ENCODE measurements around the gene CRYBB1.
A peak's percentile ranks its signal among the peaks of the same experiment; 100 is the strongest.

CRYBB1 gene

DNA sequence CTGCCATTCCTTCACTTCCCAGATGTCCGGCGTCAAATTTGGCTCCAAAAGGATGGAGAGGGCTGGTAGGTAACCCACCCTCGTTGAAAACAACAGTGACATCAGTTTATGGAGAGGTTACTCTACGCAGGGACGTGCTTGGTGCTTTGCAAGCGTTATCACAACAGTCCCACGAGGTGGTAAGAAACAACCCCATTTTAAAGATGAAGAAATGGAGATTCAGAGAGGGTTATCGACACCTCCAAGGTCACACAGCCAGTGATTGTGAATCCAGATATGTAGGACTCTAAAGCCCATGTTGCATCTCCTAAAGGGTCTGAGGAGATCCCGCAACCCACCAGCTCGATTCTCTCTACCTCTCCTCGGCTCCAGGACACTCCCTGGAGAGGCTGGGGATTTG is 40.3 kb upstream of the CRYBB1 start:
- H2AFZ ChIP-seq (ENCODE audit: insufficient read depth, low read length, poor library complexity), result no peak overlapping the region
- H3K79me1 ChIP-seq (ENCODE audit: low read length), result no peaks in the 10 kb centered on the region
- no peak overlapping the region for H3K4me3 ChIP-seq (ENCODE audit: low read depth, low read length)
- DNase-seq, result no peak
- H3K23ac ChIP-seq (ENCODE audit: low read length), result no peak overlapping the region
- H3K14ac ChIP-seq (ENCODE audit: low read length), result no peak overlapping the region
- no peak overlapping the region for H3K27ac ChIP-seq (ENCODE audit: low read depth, low read length)
- no peak overlapping the region for H4K8ac ChIP-seq (ENCODE audit: low read depth, low read length)
- H2AK5ac ChIP-seq (ENCODE audit: low read length), result no peak overlapping the region
- H4K91ac ChIP-seq (ENCODE audit: low read depth, low read length), result no peak overlapping the region
- H3K4me2 ChIP-seq (ENCODE audit: low read length), result peak overlapping the region; percentile 49
- H3K9ac ChIP-seq (ENCODE audit: low read length), result no peak overlapping the region
- no peaks in the 10 kb centered on the region for H3K9me3 ChIP-seq (ENCODE audit: insufficient read depth, low read depth, low read length)
- no peak overlapping the region for H4K12ac ChIP-seq (ENCODE audit: low read depth, low read length)
- no peaks in the 10 kb centered on the region for H3K36me3 ChIP-seq (ENCODE audit: control insufficient read depth in 1 of 2, insufficient read depth in 2 of 2, low read length in 2 of 2)
- no peak overlapping the region for H3K18ac ChIP-seq (ENCODE audit: low read length)
- H3K79me2 ChIP-seq (ENCODE audit: control insufficient read depth, insufficient read depth, low read length, poor library complexity), result no peaks in the 10 kb centered on the region
- no peak overlapping the region for H2BK12ac ChIP-seq (ENCODE audit: low read length)
- WGBS (ENCODE audit: extremely low coverage, insufficient coverage, insufficient read length), result no CpG with 5 or more reads among the region's 11 CpGs
- no peak overlapping the region for H2BK5ac ChIP-seq (ENCODE audit: low read depth, low read length, poor library complexity)
- peaks cover 5 to 6% of the 10 kb centered on the region in 2 experiments for H3K4me1 ChIP-seq (ENCODE audit: control insufficient read depth in 1 of 2, insufficient read depth in 2 of 2, low read length in 2 of 2)
- H3K27me3 ChIP-seq (ENCODE audit: insufficient read depth, low read length), result peaks cover 25% of the 10 kb centered on the region
- H3K4ac ChIP-seq (ENCODE audit: low read depth, low read length), result no peak overlapping the region
- H2BK120ac ChIP-seq (ENCODE audit: insufficient read depth, low read length, poor library complexity), result no peak overlapping the region

DNA sequence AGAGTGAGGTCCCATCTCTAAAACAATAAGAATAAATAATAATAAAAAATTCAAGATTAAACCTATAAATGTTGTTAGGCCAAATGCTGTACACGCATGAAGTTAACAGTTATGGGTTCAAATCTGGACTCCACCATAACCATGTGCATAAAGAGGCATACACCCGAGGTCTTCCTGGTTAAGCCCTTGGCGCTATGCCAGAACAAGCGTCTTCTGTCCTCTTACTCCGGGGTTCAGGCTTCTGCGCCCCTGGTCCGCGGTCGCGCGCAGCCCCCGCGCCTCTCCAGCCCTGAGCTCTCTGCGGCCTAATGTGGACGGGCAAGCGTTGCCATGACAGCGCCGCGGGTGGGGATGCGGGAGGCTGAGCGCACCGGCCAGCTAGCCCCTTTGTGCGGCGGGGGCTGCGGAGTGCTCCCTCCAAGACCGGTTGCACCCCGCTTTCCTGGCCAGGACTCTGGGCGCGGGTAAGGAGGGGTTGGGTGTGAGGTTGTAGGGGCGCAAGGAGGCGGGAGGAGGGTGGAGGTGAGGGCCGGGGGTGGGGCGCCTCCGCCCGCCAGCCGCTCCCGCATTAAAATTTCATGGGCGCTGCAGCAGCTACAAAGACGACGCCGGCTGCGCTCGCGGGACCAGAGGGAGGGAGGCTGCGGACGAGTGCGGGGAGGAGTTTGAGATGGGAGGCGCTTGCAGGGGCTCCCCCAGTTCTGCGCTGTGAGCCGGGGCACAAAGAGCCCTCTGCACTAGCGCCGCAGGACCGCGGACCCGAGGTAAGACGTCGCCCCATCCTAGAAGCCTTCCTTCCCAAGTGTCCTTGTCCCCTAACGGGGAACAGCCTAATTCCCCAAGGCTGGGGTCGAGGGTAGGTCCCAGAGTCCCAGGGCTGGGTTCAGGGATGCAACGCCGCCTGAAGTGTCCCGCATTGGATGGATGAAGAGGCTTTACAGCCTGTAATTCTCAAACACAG is 39.3 kb upstream of the CRYBB1 start, which contains the start of gene MIAT:
MIAT (plus strand) TSS at position 698 of the 961 bp plus-strand sequence.
- Histone ChIP-seq H3K14ac (ENCODE audit: low read length) (no peak within 1 kb of the TSS), H3K36me3 (ENCODE audit: control insufficient read depth in 1 of 2, insufficient read depth in 2 of 2, low read length in 2 of 2) (no peaks in the 10 kb centered on the region), H3K27me3 (ENCODE audit: insufficient read depth, low read length) (peaks cover 25% of the 10 kb centered on the region), H2AFZ (ENCODE audit: insufficient read depth, low read length, poor library complexity) (peak within 1 kb of the TSS; percentile 58), H3K18ac (ENCODE audit: low read length) (no peak within 1 kb of the TSS), H2BK5ac (ENCODE audit: low read depth, low read length, poor library complexity) (no peak within 1 kb of the TSS), H3K23ac (ENCODE audit: low read length) (no peak within 1 kb of the TSS), H2AK5ac (ENCODE audit: low read length) (no peak within 1 kb of the TSS), H3K4me3 (ENCODE audit: low read depth, low read length) (no peak within 1 kb of the TSS), H3K4me2 (ENCODE audit: low read length) (peak within 1 kb of the TSS; percentile 49), H3K4ac (ENCODE audit: low read depth, low read length) (no peak within 1 kb of the TSS), H3K79me1 (ENCODE audit: low read length) (no peaks in the 10 kb centered on the region), H4K8ac (ENCODE audit: low read depth, low read length) (no peak within 1 kb of the TSS), H3K4me1 (ENCODE audit: control insufficient read depth in 1 of 2, insufficient read depth in 2 of 2, low read length in 2 of 2) (peaks cover 5 to 6% of the 10 kb centered on the region in 2 experiments), H4K12ac (ENCODE audit: low read depth, low read length) (no peak within 1 kb of the TSS), H2BK120ac (ENCODE audit: insufficient read depth, low read length, poor library complexity) (no peak within 1 kb of the TSS), H3K27ac (ENCODE audit: low read depth, low read length) (no peak within 1 kb of the TSS), H2BK12ac (ENCODE audit: low read length) (no peak within 1 kb of the TSS), H4K91ac (ENCODE audit: low read depth, low read length) (no peak within 1 kb of the TSS), H3K9ac (ENCODE audit: low read length) (no peak within 1 kb of the TSS), H3K79me2 (ENCODE audit: control insufficient read depth, insufficient read depth, low read length, poor library complexity) (no peaks in the 10 kb centered on the region), H3K9me3 (ENCODE audit: insufficient read depth, low read depth, low read length) (no peaks in the 10 kb centered on the region)
- WGBS (ENCODE audit: extremely low coverage, insufficient coverage, insufficient read length), result no CpG with 5 or more reads among the region's 62 CpGs
- DNase-seq, result no peak

DNA sequence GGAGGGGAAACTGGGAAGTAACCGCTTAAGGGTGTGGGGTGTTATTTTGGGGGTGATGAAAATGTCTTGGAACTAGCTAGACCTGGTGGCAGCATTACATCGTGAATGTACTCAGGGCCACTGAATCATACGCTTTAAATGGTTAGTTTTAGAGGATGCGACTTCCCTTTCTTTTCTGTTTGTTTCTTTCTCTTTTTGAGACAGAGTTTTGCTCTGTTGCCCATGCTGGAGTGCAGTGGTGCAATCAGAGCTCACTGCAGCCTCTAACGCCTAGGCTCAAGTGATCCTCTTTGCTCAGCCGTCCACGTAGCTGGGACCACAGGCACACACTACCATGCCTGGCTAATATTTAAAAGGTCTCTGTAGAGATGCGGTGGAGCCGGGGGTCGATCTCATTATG is 34.0 kb upstream of the CRYBB1 start:
- H2BK120ac ChIP-seq (ENCODE audit: insufficient read depth, low read length, poor library complexity), result no peak overlapping the region
- no peak overlapping the region for H4K91ac ChIP-seq (ENCODE audit: low read depth, low read length)
- no peak overlapping the region for H3K23ac ChIP-seq (ENCODE audit: low read length)
- no peak overlapping the region for H4K8ac ChIP-seq (ENCODE audit: low read depth, low read length)
- no peak overlapping the region for H3K27ac ChIP-seq (ENCODE audit: low read depth, low read length)
- H4K12ac ChIP-seq (ENCODE audit: low read depth, low read length), result no peak overlapping the region
- H2AFZ ChIP-seq (ENCODE audit: insufficient read depth, low read length, poor library complexity), result no peak overlapping the region
- H3K79me1 ChIP-seq (ENCODE audit: low read length), result no peaks in the 10 kb centered on the region
- H3K4ac ChIP-seq (ENCODE audit: low read depth, low read length), result no peak overlapping the region
- no peak overlapping the region for H3K4me2 ChIP-seq (ENCODE audit: low read length)
- H3K14ac ChIP-seq (ENCODE audit: low read length), result no peak overlapping the region
- H3K79me2 ChIP-seq (ENCODE audit: control insufficient read depth, insufficient read depth, low read length, poor library complexity), result no peaks in the 10 kb centered on the region
- H3K27me3 ChIP-seq (ENCODE audit: insufficient read depth, low read length), result peaks cover 13% of the 10 kb centered on the region
- H3K18ac ChIP-seq (ENCODE audit: low read length), result no peak overlapping the region
- H3K9me3 ChIP-seq (ENCODE audit: insufficient read depth, low read depth, low read length), result no peaks in the 10 kb centered on the region
- H3K4me3 ChIP-seq (ENCODE audit: low read depth, low read length), result no peak overlapping the region
- no peak overlapping the region for H2BK5ac ChIP-seq (ENCODE audit: low read depth, low read length, poor library complexity)
- no peak overlapping the region for H3K9ac ChIP-seq (ENCODE audit: low read length)
- H2AK5ac ChIP-seq (ENCODE audit: low read length), result no peak overlapping the region
- no CpG with 5 or more reads among the region's 10 CpGs for WGBS (ENCODE audit: extremely low coverage, insufficient coverage, insufficient read length)
- no peaks in the 10 kb centered on the region for H3K4me1 ChIP-seq (ENCODE audit: control insufficient read depth in 1 of 2, insufficient read depth in 2 of 2, low read length in 2 of 2)
- H2BK12ac ChIP-seq (ENCODE audit: low read length), result no peak overlapping the region
- no peak for DNase-seq
- H3K36me3 ChIP-seq (ENCODE audit: control insufficient read depth in 1 of 2, insufficient read depth in 2 of 2, low read length in 2 of 2), result no peaks in the 10 kb centered on the region

DNA sequence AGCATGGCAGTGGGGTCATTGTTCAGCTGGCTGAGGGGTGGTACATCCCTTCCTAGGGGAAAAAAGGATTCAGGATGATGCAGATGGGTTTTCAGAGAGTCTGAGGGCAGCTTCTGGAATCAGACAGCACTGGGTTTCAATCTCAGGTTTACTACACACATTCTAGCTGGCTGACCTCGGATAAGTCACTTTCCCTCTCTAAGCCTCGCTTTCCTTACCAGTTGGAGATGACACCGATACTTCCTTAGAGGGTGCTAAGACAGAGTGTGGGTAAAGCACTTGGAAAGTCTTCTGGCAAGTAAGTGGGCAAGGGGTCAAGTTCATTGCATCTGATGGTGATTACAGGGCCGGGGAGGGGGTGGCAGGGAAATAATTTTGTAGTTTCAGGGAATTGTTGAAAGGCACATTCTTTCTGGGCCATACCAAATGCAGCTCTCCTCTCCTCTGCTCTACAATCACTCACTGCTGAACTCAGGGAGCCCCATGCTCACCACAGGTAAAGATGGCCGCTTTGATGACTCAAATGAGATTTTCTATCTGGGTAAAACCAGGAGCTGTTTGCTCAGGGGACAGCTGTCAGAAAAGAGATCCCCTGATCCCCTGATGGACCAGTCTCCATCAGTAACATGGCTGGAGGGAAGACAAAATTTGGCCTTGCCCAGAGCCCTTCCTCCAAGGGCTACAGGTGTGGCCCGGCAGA is 33.0 kb upstream of the CRYBB1 start:
- no peak overlapping the region for H3K14ac ChIP-seq (ENCODE audit: low read length)
- H2BK120ac ChIP-seq (ENCODE audit: insufficient read depth, low read length, poor library complexity), result no peak overlapping the region
- H3K27ac ChIP-seq (ENCODE audit: low read depth, low read length), result no peak overlapping the region
- H4K91ac ChIP-seq (ENCODE audit: low read depth, low read length), result no peak overlapping the region
- H3K4me2 ChIP-seq (ENCODE audit: low read length), result no peak overlapping the region
- no peak overlapping the region for H4K8ac ChIP-seq (ENCODE audit: low read depth, low read length)
- H2AK5ac ChIP-seq (ENCODE audit: low read length), result no peak overlapping the region
- H3K23ac ChIP-seq (ENCODE audit: low read length), result no peak overlapping the region
- no CpG with 5 or more reads among the region's 6 CpGs for WGBS (ENCODE audit: extremely low coverage, insufficient coverage, insufficient read length)
- no peak overlapping the region for H3K18ac ChIP-seq (ENCODE audit: low read length)
- H2AFZ ChIP-seq (ENCODE audit: insufficient read depth, low read length, poor library complexity), result no peak overlapping the region
- H3K4ac ChIP-seq (ENCODE audit: low read depth, low read length), result no peak overlapping the region
- peaks cover 6% of the 10 kb centered on the region for H3K27me3 ChIP-seq (ENCODE audit: insufficient read depth, low read length)
- H3K4me3 ChIP-seq (ENCODE audit: low read depth, low read length), result no peak overlapping the region
- no peak overlapping the region for H4K12ac ChIP-seq (ENCODE audit: low read depth, low read length)
- H2BK5ac ChIP-seq (ENCODE audit: low read depth, low read length, poor library complexity), result no peak overlapping the region
- H3K79me1 ChIP-seq (ENCODE audit: low read length), result no peaks in the 10 kb centered on the region
- H3K4me1 ChIP-seq (ENCODE audit: control insufficient read depth in 1 of 2, insufficient read depth in 2 of 2, low read length in 2 of 2), result peaks cover 0 to 4% of the 10 kb centered on the region in 2 experiments
- no peak overlapping the region for H2BK12ac ChIP-seq (ENCODE audit: low read length)
- H3K36me3 ChIP-seq (ENCODE audit: control insufficient read depth in 1 of 2, insufficient read depth in 2 of 2, low read length in 2 of 2), result no peaks in the 10 kb centered on the region
- no peak overlapping the region for H3K9ac ChIP-seq (ENCODE audit: low read length)
- no peak for DNase-seq
- H3K79me2 ChIP-seq (ENCODE audit: control insufficient read depth, insufficient read depth, low read length, poor library complexity), result no peaks in the 10 kb centered on the region
- H3K9me3 ChIP-seq (ENCODE audit: insufficient read depth, low read depth, low read length), result no peaks in the 10 kb centered on the region
